Endothelial cell (in vitro differentiated cells): ENCODE measurements around the gene NPPC. TPM values are rescaled to one million over a fixed set of nuclear protein-coding genes. Genes with fewer than 3 reads are reported as not detected.

Experiments used
- DNase-seq: peaks from one replicate; pipeline ENCODE4 v3.0.0; 2021; ENCODE audit warnings: low spot score
- H3K27ac Mint-ChIP-seq: one replicate; pipeline ENCODE4 v1.8.0; 2021; ENCODE audit warnings: mixed read lengths, inconsistent platforms; ENCODE audit not compliant: unreplicated experiment
- H3K27me3 Mint-ChIP-seq: one replicate; pipeline ENCODE4 v1.8.0; 2021; ENCODE audit warnings: mild to moderate bottlenecking, moderate library complexity, mixed read lengths, inconsistent platforms; ENCODE audit not compliant: unreplicated experiment
- H3K36me3 Mint-ChIP-seq: one replicate; pipeline ENCODE4 v1.8.0; 2021; ENCODE audit warnings: mild to moderate bottlenecking, low read depth, mixed read lengths, inconsistent platforms; ENCODE audit not compliant: unreplicated experiment
- H3K4me1 Mint-ChIP-seq: one replicate; pipeline ENCODE4 v1.8.0; 2021; ENCODE audit warnings: mild to moderate bottlenecking, mixed read lengths, inconsistent platforms; ENCODE audit not compliant: unreplicated experiment
- H3K4me3 Mint-ChIP-seq: one replicate; pipeline ENCODE4 v1.8.0; 2021; ENCODE audit warnings: mild to moderate bottlenecking, mixed read lengths, inconsistent platforms; ENCODE audit not compliant: unreplicated experiment
- H3K9me3 Mint-ChIP-seq: one replicate; pipeline ENCODE4 v1.8.0; 2021; ENCODE audit warnings: mixed read lengths, inconsistent platforms; ENCODE audit not compliant: unreplicated experiment
- CTCF ChIP-seq: fragments of 200-600 bp; sonication (generic); IDR thresholded peaks from one replicate; pipeline ENCODE4 v1.5.0; 2021; ENCODE audit warnings: antibody characterized with exemption; ENCODE audit not compliant: unreplicated experiment
- long read RNA-seq: library from polyadenylated mRNA; unstranded; transcript quantifications from one replicate; pipeline ENCODE4 v2.0.0, GENCODE V29; 2020; ENCODE audit not compliant: unreplicated experiment
- total RNA-seq: library from RNA; stranded (reverse); fragmentation: NEBNext Ultra II Directional; extraction: Animal tissue kit (Norgen Biotek cat#: 25700); gene quantifications from one replicate; pipeline ENCODE4 v1.2.1, GENCODE V29; 2021; ENCODE audit not compliant: unreplicated experiment

NPPC gene
- total RNA-seq, result 11.4 TPM
- long read RNA-seq, transcript NPPC-202 (3 exons, 1,051 nt), result major isoform, 7 of 8 reads
- long read RNA-seq, partial matches to known transcripts, result 0 of 8 reads
- long read RNA-seq, other reads (novel, unspliced or antisense), result 1 of 8 reads

- H3K36me3 Mint-ChIP-seq, result peaks cover 8% of the 10 kb centered on the region
- peak; percentile 74 for DNase-seq
- no peak within 1 kb of the TSS for H3K27ac Mint-ChIP-seq
- H3K9me3 Mint-ChIP-seq, result no peaks in the 10 kb centered on the region
- peak within 1 kb of the TSS; percentile 81 for H3K4me3 Mint-ChIP-seq
- H3K27me3 Mint-ChIP-seq, result peaks cover 12% of the 10 kb centered on the region
- H3K4me1 Mint-ChIP-seq, result peaks cover 37% of the 10 kb centered on the region
- TF ChIP-seq CTCF, result peak; percentile 58
These were observed at the start of gene NPPC for GRCh38 chr2:231926180-231926741. TSS of gene NPPC (minus strand) at chr2:231926396. CDS start at chr2:231926249, 147 bp downstream.

- Mint-ChIP-seq H3K4me1 (no peaks in the 10 kb centered on the region), H3K9me3 (no peaks in the 10 kb centered on the region), H3K27ac (no peak overlapping the region), H3K36me3 (no peaks in the 10 kb centered on the region), H3K27me3 (no peaks in the 10 kb centered on the region), H3K4me3 (no peak overlapping the region)
- TF ChIP-seq CTCF, result no peak
- no peak for DNase-seq
These were observed 48.8 kb upstream of the NPPC start for GRCh38 chr2:231975001-231975400.

GRCh38 chr2:231970461-231970860 lies 44.3 kb upstream of the NPPC start:
- DNase-seq, result no peak
- H3K4me3 Mint-ChIP-seq, result no peak overlapping the region
- H3K27ac Mint-ChIP-seq, result no peak overlapping the region
- H3K4me1 Mint-ChIP-seq, result no peaks in the 10 kb centered on the region
- no peak for TF ChIP-seq CTCF
- no peaks in the 10 kb centered on the region for H3K27me3 Mint-ChIP-seq
- no peaks in the 10 kb centered on the region for H3K9me3 Mint-ChIP-seq
- peaks cover 5% of the 10 kb centered on the region for H3K36me3 Mint-ChIP-seq

- H3K9me3 Mint-ChIP-seq, result no peaks in the 10 kb centered on the region
- DNase-seq, result no peak
- H3K27me3 Mint-ChIP-seq, result no peaks in the 10 kb centered on the region
- H3K27ac Mint-ChIP-seq, result no peak overlapping the region
- peaks cover 5% of the 10 kb centered on the region for H3K36me3 Mint-ChIP-seq
- peak overlapping the region; percentile 33 for H3K4me3 Mint-ChIP-seq
- TF ChIP-seq CTCF, result no peak
- peaks cover 5% of the 10 kb centered on the region for H3K4me1 Mint-ChIP-seq
These were observed 42.6 kb upstream of the NPPC start for GRCh38 chr2:231968820-231969219.

- no peak overlapping the region for H3K27ac Mint-ChIP-seq
- H3K4me1 Mint-ChIP-seq, result peaks cover 14% of the 10 kb centered on the region
- no peaks in the 10 kb centered on the region for H3K9me3 Mint-ChIP-seq
- H3K36me3 Mint-ChIP-seq, result peaks cover 5% of the 10 kb centered on the region
- no peak overlapping the region for H3K4me3 Mint-ChIP-seq
- no peak for DNase-seq
- H3K27me3 Mint-ChIP-seq, result peaks cover 1% of the 10 kb centered on the region
- TF ChIP-seq CTCF, result no peak
These were observed 40.7 kb upstream of the NPPC start for GRCh38 chr2:231966886-231967285.
